ENCODE data around the gene APOL2.
A peak's percentile ranks its signal among the peaks of the same experiment; 100 is the strongest.
"Not testable (repeated sequence)": the region's sequence is repeated elsewhere in the genome, so short reads cannot be mapped to it uniquely, and the experiment has no call there.

The APOL2 gene

DNA sequence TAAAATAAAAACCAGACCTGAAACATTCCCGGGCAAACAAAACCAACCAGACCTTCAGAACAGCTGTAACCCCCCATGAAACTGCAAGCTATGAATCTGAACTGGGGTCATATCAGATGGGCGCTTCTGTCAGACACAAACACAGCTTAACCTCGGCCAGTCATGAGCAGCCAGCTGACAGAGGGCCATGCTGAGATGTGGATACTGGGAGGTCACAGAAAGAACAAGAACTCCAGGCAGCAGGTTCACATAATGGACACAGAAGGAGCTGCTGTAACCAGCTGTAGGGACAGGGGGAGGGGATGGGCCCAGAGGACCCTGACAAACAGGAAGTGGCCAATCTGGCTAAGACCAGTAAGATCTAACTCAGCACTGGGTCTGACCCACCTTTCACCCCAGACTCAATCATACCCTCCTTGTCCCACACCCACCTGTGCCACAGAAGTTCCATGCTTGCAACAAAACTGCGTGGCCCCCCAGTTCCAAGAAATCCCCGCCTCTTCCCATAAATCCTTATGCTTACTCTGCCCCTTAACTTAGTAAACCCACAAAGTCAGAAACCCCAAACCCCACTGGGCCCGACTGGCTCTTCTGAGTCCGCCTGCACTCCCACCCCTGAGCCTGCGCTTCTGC, 41.7 kb downstream of the APOL2 start:
- no peak for DNase-seq (ENCODE audit: low read depth in 2 of 2)

DNA sequence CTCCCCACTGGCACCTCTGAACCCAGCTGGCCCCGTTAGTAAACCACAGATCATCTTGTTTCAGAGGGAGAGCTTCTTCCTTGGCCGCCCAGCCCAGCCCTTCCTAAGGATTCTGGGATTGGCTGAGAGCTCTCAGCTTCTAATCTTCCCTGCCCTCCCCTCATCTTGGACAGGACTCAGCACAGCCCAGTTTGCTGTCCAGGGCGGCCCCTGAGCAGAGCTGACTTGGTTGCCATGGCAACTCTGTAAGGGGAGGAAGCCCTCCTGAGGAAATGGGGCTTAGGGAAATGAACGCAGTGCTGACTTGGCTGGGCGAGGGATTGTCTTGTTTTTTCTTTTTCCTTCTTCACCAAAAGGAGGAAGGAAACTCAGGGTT, 42.3 kb downstream of the APOL2 start:
- DNase-seq (ENCODE audit: low read depth in 2 of 2), result no peak

DNA sequence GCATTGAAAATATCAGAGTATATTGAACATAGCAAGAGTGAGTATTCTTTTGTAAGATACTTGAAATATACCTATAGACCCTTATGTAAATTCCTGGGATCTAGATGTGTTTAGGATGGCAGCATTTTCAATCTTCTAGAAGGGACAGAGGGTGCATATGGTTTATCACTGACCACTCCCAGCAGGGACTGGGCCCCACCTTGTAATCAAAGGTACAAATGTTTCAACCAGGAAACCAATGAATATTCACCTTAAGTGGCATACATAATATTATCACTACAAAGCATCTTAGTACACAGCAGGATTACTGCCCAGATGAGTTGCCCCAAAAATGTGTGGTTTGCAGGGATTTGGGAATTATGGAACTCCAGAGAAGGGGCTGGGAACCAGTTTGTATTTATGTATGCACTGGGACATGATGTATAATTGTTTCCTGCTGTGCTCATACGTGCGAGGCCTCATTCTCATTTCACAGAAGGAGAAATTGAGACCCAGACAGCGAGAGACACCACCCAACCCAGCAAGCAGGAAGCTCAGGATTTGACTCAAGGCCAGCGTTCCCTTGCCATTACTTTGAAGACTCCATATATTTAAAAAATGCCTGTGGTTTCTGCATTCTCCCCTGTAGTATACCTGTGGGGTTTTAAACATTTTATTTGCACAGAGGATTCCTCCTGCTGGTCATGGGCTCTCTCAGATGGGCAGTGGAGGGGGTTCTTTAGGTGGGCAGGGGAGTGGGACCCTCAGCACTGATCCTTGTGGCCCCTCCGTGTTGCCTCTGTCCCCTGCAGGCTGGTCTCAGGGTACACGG, 42.9 kb downstream of the APOL2 start:
- no peak for DNase-seq (ENCODE audit: low read depth in 2 of 2)

DNA sequence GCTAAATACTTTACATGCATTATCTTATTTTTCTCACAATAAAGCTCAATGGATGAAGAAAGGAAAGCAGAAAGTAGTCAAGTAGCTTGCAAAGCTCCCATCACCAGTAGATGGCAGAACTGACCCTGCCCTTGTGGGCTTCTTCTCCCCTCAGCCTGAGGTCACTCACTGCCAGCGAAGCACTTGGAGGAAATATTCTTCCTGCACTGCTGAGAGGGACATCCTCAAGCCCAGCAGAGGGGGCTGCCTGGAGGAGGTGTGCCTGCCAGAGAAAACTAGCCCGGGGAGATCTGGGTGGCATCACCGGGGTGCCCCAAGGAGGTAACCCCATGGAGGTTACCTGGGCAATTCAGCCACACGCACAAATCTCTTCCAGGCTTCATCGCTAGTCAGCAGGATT, 44.4 kb downstream of the APOL2 start:
- DNase-seq (ENCODE audit: low read depth in 2 of 2), result peak; percentile 15 to 22

DNA sequence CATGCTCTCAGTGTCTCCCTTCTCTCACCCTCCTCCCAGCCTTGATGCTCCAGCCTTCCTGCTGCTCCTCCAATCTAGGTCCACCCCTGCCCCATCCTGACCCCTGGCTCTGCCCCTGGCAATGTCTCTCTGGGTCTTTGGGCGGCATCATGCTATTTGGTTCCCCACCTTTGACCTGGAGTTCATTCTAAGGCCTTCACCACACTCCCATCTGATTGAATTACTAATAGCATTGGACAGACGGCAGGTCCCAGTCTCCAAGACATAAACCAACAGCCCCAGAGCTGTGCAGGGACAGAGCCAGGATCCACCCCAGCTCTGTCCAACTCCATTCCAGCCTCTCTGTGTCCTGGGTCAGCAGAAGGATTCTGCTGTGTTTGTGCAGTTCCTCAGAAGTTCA, 44.9 kb downstream of the APOL2 start:
- no peak for DNase-seq (ENCODE audit: low read depth in 2 of 2)

DNA sequence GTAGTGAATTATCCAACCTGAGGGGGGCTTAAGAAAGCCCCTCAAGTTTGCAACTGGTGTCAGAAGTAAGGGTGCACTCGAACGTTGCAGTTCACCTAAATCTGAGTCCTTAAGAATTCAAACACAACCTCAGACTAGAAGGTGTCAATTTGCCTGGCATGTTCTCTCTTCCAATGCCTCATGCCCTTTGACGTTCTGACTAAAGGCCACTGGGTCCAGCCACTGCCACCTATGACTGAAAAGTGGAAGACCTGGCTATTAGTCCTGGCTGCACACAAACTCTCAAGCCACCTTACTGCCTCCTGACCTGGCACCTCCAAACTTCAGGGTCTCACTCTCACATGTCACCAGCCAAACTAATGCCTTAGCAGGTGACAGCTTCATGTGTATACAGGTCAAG, 45.8 kb downstream of the APOL2 start:
- no peak for DNase-seq (ENCODE audit: low read depth in 2 of 2)

DNA sequence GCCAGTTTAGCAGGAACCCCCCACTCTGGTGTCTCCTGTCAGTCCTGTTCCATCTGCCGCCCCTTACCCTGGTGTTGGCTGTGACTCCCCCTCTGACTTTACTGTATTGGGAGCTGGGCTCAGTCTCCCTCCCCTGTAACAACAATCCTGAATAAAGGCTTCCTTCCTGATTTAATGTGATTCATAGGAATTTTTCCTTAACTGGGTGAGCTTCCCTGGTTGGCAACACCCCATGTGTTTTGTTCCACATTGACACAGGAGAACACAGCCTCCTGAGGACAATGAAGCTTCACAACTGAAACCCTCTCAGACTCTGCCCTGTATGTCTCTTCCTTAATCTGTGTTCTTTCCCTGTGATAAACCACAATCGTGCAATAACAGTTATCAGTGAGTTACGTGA, 46.2 kb downstream of the APOL2 start:
- no peak for DNase-seq (ENCODE audit: low read depth in 2 of 2)

DNA sequence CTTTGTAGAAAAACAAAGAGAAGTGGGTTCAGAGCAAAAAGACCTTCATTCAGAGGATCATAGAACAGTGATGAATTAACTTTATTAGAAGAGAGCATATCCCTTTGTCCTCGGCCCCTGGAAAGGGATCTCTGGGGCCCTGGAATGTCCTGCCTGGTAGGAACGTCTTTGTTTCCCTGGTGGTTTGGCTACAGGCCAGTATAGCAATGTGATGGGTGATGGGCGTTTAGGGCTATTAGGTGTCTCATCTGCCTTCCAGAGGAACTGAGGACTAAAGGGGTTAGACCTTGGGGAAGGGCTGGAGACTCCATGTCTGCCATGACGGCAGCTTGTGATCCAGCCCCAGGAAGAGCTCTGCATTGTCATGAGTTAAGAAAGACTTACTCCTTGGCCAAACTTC, 46.8 kb downstream of the APOL2 start:
- DNase-seq (ENCODE audit: low read depth in 2 of 2), result no peak

DNA sequence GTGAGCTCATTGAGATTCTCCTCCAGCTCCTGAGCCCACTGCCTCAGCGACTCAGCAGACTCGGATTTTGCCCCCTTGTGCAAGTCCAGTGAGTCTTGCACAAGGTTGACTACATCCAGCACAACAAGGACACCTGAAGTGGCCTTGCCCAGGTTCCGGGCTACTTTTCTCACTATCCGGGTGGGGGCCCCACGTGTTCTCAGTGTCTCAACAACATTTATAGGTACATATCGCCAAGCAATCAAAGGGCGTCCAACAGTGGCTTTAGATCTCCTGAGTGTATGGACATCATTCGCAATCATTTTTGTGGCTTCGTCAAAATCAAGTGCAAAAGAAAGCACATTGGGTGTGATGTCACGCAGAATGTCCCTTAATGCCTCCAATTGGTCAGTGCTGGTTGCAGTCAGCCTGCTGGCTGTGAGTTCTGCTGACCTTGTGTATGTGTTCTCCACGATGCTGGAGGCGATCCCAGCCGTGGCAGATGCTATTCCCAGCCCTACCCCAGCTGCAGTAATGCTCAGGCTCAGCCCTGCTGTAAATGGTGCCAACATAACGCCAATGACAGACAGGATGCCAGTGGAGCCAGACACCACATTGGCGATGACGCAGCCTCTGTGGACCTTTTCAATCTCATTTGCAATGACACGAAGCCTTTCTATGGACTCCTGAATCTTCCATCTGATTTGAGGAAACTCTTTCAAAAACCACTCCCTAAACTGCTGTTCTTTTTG, 48.1 kb downstream of the APOL2 start:
- no peak for DNase-seq (ENCODE audit: low read depth in 2 of 2)

DNA sequence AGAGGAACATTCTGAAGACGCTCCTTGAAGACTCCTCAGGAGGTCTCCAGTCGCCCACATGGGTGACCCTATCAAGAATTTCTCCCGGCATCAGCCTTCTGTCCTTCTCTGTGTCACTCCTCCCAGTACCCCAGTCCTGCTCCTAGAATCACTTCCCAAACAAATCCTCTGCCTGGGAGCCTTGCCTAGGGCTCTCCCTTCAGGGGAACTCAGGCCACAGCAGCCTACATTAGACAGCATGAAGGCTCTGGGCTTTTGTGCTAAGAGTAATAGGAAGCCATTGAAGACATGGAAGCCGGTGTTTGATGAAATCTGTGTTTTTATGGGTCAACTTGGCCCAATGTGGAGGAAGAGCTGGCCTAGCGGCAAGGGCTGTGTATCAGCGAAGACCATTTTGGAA, 51.5 kb downstream of the APOL2 start:
- DNase-seq (ENCODE audit: low read depth in 2 of 2), result not testable (repeated sequence)

DNA sequence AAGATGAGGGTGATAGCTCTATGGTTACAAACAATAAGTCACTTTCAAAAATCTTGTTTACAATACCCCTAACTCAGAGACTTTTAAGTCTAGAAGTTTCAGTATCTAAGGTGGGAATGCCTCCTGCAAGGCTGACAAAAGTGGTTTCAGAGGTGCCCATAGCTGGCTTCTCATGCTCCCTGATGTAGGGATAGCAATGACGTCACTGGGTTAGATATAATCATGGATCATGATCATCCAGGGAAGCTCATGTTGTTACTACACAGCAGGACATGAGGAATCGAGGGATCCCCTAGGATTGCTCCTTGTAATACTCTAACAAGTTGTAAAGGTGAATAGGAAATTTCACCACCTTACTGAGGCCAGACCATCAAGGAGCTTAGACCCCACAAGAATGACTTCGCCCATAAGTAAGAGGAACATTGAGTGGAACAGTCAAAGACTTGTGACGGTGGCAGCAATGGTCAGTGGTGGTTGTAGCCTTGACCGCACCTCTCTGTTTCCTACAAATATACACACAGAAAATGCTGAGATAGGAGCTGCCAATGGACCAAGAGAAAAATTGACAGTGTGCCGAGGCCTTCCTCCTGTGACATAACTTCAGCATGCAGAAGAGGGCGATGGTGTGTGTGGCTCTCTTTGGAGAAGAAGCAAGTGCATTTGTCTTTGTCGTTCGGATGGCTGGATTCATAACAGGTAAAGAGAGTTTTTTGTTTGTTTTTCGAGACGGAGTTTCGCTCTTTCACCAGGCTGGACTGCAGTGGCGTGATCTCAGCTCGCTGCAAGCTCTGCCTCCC, 53.3 kb downstream of the APOL2 start:
- no peak for DNase-seq (ENCODE audit: low read depth in 2 of 2)

DNA sequence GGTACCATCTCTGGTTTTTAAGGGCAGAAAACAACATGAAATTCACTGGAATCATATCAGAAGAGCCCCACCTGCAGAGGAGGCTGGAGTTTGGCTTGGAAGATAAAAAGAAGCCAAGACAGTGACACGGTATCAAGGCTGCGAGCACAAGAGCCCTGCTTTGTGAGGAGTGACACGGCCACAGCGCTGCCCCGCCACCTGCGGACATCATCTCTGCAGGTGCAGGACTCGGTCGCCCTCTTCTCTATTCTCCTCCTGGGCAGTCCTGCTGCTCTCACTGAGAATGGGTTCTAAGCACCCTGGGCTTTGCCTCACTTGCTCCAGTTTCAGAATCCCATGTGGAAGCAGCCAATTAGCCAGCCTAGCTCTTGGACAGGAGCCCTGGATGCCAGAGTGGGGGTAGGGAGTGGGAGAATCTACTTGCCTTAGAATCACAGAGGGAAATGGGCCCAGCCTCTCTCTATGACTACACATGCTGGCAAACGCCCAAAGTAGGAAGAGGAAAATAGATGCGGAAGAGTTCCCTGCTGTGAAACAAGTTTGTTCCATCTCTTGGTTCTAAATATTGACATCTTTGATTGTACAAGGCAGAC, 54.8 kb downstream of the APOL2 start:
- DNase-seq (ENCODE audit: low read depth in 2 of 2), result no peak

DNA sequence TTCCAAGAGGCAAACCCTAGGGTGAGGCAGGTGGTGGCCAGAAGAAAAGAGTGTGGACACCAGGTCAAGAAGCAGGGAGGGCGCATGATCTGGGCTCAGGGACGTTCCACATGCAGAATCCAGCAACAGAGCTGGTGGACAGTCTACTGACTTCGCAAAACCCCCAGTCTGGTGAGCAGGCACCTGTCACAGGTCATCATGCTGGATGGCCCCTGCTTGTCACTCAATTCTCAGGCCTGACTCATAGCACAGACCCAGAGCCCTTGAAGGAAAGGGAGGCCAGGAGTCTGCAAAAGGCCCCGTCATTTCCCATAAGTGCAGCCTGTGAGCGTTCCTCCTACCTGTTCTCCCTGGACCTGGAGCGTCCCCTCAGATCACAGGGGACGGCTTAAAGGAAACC, 55.9 kb downstream of the APOL2 start:
- DNase-seq (ENCODE audit: low read depth in 2 of 2), result no peak

DNA sequence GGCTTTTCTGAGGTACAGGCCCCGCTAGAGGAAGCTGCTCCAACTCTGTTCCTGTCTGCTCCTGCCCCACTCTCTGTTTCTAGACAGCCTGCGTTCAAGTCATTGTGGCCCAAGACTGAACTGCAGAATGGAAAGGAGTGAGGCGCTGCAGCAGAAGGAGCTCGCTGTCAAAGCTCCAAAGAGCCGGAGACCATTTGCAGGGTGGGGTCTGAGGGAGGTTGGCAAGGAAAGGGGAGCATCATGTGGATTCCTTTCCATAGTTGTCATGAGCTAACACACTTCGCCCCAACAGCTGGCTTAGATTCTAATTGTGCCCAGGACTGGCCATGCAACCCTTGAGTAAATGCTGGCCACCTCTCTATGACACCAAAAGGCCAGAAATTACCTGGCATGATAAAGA, 56.5 kb downstream of the APOL2 start:
- DNase-seq (ENCODE audit: low read depth in 2 of 2), result no peak

DNA sequence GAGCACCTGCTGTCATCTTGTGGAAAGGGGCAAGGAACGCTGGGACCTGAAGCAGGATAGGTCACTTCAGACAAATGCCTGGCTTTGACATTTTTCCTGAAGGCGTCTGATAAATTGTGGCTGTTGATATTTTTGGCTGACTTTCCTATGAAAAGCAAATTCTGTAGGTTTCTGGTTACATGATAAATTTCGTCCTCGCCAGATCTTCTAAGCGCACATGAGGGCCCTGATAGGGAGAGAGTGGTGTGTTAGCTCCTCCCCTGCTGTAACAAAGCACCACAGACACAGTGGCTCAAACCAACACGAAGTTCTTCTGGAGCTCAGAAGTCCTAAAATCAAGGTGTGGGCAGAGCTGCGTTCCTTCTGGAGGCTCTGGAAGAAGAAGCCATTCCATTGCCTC, 57.3 kb downstream of the APOL2 start:
- no peak for DNase-seq (ENCODE audit: low read depth in 2 of 2)

DNA sequence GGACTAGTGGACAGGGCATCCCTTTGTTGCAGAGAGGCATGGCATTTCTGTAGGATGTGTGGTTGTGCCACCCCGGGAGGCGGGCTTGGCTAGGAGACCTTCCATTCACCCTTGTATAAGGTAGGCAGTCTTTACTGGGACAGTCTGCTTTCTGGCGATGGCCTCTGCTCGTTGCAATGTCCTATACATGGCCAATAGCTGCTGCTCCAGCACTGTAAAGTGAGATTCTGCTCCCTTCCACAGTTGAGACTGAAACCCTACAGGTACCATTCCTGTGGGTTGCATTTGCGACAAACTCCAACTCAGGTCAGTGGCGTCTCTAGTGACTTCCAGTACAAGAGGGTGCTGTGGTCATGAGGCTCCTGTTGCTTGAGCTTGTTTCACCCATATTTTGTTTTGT, 58.4 kb downstream of the APOL2 start:
- DNase-seq (ENCODE audit: low read depth in 2 of 2), result no peak

DNA sequence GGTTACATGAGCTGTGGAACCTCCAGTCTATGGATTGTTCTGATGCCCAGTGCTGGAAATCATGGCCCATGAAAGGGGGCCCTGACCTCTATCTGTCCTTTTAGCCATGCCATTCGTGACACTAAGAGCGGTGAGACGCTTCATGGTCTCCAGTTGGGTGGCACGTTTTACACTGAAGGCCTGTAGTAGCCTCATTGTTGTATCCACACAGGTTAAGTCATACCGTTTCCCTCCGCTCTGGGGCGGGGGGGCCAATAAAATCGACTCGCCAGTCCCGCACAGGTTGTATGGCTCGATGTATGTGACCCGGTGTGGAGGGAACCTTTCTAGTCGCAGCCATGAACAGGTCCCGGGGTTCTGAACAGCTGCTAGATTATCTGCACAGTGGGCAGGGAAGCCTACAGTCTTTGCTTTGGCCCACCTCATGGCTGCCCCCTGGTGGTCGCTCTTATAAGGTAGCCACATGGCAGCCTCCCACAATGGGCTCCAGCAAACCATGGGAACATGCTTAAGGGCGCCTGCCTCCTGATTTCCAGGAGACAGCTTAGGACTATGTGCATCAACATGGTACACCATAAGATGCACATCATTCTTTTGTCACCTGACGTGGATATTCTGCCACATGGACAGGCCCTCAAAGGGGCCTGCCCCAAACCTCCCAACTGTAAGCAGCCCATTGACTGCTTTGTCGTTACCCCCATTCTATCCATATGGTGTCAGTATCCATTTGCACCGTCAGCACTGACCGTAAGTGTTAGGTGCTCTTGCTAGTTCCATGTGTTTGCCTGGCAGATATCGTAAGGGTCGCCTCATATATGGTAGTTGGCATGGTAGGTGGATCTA, 59.1 kb downstream of the APOL2 start:
- peak; percentile 84 to 85 for DNase-seq (ENCODE audit: low read depth in 2 of 2)

DNA sequence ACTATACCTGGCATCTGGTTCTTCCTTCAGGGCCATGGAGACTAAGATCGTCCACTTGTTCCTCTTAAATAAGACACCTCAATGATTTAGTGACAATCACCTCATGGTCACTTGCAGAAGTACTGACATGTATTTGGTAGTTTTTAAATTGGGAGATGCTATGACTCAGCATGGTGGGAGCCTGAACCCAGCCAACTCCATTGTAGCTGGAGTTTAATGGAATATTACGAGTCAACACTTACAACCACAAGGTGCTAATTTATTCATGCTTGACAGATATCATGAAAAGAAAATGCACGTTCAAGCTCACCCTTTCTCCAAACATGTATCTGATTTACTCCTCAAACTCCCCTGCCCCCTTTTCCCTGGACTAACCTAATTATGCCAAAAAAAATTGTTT, 62.2 kb downstream of the APOL2 start:
- DNase-seq (ENCODE audit: low read depth in 2 of 2), result no peak
